ENCODE data around the gene PDCD1LG2. TPM values are rescaled to one million over a fixed set of nuclear protein-coding genes. Genes with fewer than 3 reads are reported as not detected.

PDCD1LG2 gene
- total RNA-seq, 1 experiment from 2014 or later: 18.3 TPM

DNA sequence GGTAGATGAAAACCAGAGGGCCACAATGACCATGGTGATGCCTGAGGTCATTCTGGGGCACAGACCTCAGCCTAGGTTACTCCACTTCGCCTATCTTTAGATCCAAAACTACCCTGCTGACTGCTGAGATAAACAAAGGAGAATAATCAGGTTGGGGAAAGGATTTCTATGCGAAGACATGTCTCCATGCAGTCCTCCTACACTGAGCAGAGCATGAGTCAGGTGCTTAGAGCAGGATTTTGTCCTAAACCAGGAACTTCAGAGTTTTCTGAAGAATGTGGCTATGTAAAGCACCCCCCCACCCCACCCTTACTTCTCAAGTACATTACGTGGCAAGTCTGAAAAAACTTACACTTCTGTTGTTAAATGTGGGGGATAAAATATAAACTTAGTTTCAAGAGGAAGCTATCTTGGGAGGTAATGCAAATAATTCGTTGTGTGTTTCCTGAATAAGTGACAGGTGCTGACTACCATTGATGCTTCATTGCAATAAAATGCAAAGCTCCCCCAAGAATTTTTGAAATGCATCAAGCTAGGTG is 19.4 kb downstream of the PDCD1LG2 start:
- DNase-seq (ENCODE audit: low read depth): peak; percentile 8

DNA sequence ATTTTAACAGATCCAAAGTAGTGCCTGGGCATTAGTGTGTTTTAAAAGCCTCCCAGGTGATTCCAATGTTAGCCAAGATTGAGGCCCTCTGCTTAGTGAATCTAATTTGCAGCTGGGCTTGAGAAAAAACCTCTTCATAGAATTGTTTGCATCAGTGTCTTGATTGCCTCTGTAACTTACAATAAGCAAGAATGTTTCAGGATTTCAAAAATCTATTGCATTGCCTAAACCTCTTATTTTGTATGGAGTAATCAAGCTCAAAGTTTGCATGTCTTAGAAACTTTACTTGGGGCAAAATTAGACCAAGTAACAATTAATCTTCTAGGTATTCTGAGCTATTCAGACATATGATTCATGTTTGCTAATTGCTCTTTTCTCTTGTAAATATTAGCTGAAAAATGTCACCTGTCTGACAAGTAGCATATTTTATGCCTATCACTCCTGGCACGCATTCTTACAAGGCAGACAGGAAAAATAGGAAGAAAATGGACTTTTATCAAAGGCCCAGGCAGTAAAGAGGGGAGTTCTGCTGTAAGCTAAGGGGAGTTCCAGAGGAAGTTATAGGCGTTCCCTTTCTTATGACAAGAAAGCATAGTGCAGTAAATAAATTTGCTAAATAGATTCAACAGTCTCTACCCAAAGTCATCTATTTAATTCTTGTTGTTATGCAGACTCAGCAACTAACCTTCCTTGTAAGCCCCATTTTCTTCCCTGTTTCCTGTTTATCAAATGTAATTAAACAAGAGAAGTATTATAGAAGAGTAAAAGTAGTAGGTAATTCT is 21.0 kb downstream of the PDCD1LG2 start:
- no peak for DNase-seq (ENCODE audit: low read depth)

GRCh38 chr9:5532306-5532705 is 22.0 kb downstream of the PDCD1LG2 start:
- DNase-seq (ENCODE audit: low read depth): no peak

GRCh38 chr9:5532790-5533189 is 22.5 kb downstream of the PDCD1LG2 start:
- DNase-seq (ENCODE audit: low read depth): no peak

- no peak for DNase-seq (ENCODE audit: low read depth)
These were observed 26.4 kb downstream of the PDCD1LG2 start for GRCh38 chr9:5536684-5537083.

- no peak for DNase-seq (ENCODE audit: low read depth)
These were observed 33.8 kb downstream of the PDCD1LG2 start for GRCh38 chr9:5543875-5544702.

DNA sequence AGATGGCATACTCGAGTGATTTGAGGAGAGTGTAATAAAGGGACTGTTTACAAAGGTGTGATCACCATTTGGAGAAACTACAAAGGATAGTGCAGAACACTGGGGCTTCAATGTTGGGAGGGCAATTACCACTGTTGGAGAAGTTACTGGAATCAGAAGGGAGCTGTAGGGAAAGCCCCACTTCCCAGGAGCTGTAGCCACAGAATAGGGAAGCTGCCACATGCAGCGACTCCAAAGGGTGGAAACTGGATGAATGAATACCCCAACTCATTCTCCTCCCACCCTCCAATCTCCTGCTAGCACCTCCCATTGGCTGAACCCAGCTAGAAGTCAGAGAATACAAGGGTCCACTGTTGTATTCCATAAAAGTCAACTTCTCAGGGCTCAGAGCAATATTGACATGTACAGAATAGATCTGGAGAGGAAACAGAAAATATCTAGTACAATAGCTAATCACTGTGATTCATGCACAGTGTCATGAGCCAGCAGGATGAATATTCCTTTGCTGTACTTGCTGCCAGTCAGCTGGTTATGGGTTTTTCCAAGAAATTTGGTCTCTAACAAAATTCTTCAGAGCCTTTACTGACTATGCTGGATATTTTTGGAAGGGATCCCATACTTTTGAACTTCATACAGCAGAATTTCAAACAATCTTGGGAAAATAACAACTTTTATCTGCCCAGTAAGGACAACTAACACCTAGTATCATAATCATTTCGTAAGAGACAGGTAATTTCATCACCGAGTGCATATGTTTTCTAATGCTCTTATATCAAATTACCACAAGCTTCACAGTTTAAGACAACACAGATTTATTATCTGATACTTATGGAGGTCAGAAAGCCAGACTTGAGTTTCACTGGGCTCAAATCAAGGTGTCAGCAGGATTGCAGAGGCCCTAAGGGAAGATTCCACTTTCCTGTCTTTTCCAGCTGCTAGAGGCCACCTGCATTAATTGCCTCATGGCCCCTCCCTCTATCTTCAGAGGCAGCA is 39.6 kb downstream of the PDCD1LG2 start:
- DNase-seq (ENCODE audit: low read depth): peak; percentile 66

- peak; percentile 4 for DNase-seq (ENCODE audit: low read depth)
These were observed 41.2 kb downstream of the PDCD1LG2 start for GRCh38 chr9:5551368-5552150.

- DNase-seq (ENCODE audit: low read depth): peak; percentile 23
These were observed 42.0 kb downstream of the PDCD1LG2 start for GRCh38 chr9:5552301-5552700.

DNA sequence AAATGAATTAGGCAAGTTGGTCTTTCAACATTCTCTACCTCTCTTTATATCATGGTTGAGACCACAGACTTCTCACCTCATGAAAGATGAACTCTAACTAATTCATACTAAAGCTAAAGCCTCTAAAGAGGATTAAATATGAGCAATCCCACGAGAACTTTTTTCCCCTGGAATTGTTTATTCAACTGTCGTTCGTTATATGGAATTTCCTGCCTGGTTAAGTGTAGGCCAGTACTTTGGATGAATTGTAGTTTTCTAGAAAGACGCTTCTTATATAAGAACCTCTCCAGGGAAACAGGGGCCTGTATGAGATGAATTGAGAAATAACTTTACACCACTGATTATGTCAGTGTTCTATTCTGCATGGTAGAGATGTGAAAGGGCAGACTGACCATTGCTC is 42.9 kb downstream of the PDCD1LG2 start:
- peak; percentile 93 for DNase-seq (ENCODE audit: low read depth)

GRCh38 chr9:5554254-5554653 is 43.9 kb downstream of the PDCD1LG2 start:
- peak; percentile 19 for DNase-seq (ENCODE audit: low read depth)

DNA sequence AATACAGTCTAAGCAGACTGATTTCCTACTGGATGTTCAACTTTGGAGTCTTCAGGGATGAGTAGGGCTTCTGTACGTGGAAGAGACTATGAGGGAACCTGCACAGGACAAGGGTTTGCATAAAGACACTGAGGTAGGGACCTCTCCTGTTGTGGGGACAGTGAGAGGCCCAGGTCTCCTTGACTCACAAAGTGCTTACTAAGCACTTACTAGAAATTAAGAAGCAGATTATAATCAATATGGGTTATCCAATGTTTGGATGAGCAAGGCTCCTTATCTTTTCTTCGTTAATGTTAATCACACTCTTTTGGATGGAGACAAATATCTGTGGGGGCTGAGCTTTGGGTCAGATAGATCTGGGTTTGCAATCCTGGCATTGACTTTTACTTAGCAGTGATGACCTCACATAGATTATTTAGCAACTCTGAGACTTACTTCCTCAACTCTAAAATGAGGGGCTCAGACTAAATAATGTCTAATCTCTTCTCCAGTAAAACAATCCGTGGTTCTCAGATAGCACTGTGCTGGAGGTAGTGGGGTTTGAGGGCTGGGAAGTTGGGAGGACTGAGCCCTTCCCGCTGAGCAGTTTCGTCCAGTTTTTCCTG is 45.9 kb downstream of the PDCD1LG2 start:
- DNase-seq (ENCODE audit: low read depth): no peak

GRCh38 chr9:5557606-5558587 is 47.6 kb downstream of the PDCD1LG2 start:
- peak; percentile 24 for DNase-seq (ENCODE audit: low read depth)

- DNase-seq (ENCODE audit: low read depth): no peak
These were observed 49.3 kb downstream of the PDCD1LG2 start for GRCh38 chr9:5559659-5560058.

- DNase-seq (ENCODE audit: low read depth): no peak
These were observed 50.2 kb downstream of the PDCD1LG2 start for GRCh38 chr9:5560443-5561100.

- no peak for DNase-seq (ENCODE audit: low read depth)
These were observed 51.6 kb downstream of the PDCD1LG2 start for GRCh38 chr9:5561828-5562488.

- no peak for DNase-seq (ENCODE audit: low read depth)
These were observed 52.6 kb downstream of the PDCD1LG2 start for GRCh38 chr9:5562806-5563416.

Measured in LHCN-M2 (cell line).